HepG2 (cell line): ENCODE measurements around the gene ZFAND3. TPM values are rescaled to one million over a fixed set of nuclear protein-coding genes. Genes with fewer than 3 reads are reported as not detected.

ENCODE experiments used
- ATAC-seq: fragments of 200-7000 bp; cut with Tn5 transposase; 3 replicates; pipeline ENCODE4 v1.9.1; 2020; ENCODE audit warnings: mild to moderate bottlenecking, moderate library complexity
- BruUV-seq: library from RNA; stranded (reverse); fragments of 400-500 nt; replicated peaks from 2 replicates; lab custom pipeline; 2021; lab: Mats Ljungman, UMichigan
- CTCF ChIA-PET: fragments of 300-600 bp; formaldehyde crosslinking; extraction: SDS; loops from one replicate; lab custom pipeline; 2021; ENCODE audit warnings: low total read pairs, inconsistent platforms, low intra/inter-chr PET ratio; lab: Yijun Ruan, JAX
- POLR2A ChIA-PET: fragments of 350-600 bp; sonication (Branson Sonifier 250); formaldehyde crosslinking; loops from one replicate; lab custom pipeline; 2020; ENCODE audit warnings: antibody characterized with exemption, inconsistent platforms; lab: Yijun Ruan, JAX
- DNase-seq: peaks from one replicate; pipeline ENCODE4 v3.0.0-alpha.2; 2015; ENCODE audit warnings: low spot score
- FAIRE-seq: peaks from 3 replicates; lab custom pipeline; 2011; peaks lifted over from hg19 to GRCh38; lab: Jason Lieb, UNC
- H2AFZ ChIP-seq: one replicate; pipeline ENCODE4 v1.6.1; 2011; ENCODE audit warnings: low read length, inconsistent platforms
- H3K27ac ChIP-seq: fragments of 300-600 bp; 3 replicates; pipeline ENCODE4 v1.8.0; 2011; ENCODE audit warnings: mixed run types, mild to moderate bottlenecking, mixed read lengths, low read length, inconsistent platforms; ENCODE audit not compliant: insufficient read depth; ENCODE audit errors: extremely low read length
- H3K27me3 ChIP-seq, 2 experiments: fragments of 200-600 bp in 1 of 2; 2 replicates in 1 of 2; 3 replicates in 1 of 2; pipeline versions ENCODE4 v1.6.0 to v1.8.0; 2011; ENCODE audit warnings: low read length in 2 of 2, mild to moderate bottlenecking in 2 of 2, moderate library complexity in 2 of 2, inconsistent platforms in 1 of 2; ENCODE audit not compliant: insufficient read depth in 2 of 2, control insufficient read depth in 1 of 2
- H3K36me3 ChIP-seq, 2 experiments: fragments of 200-600 bp in 1 of 2; replicated peaks in 1 of 2; 2 replicates in 1 of 2; 3 replicates in 1 of 2; pipeline versions ENCODE4 v1.5.1 to v1.8.0; 2011; ENCODE audit warnings: low read length in 2 of 2, inconsistent platforms in 1 of 2; ENCODE audit not compliant: insufficient read depth in 2 of 2, control insufficient read depth in 1 of 2
- H3K4me1 ChIP-seq: 2 replicates; pipeline ENCODE4 v1.5.1; 2012; ENCODE audit warnings: low read length, inconsistent platforms; ENCODE audit not compliant: insufficient read depth
- H3K4me2 ChIP-seq: 2 replicates; pipeline ENCODE4 v1.6.0; 2011; ENCODE audit warnings: low read depth, low read length, inconsistent platforms
- H3K4me3 ChIP-seq, 3 experiments: fragments of 200-600 bp in 1 of 3; sonication (generic), shearing (Covaris generic) in 1 of 3; replicated peaks in 1 of 3; 2 replicates each; pipeline ENCODE4 v1.5.1; 2011 to 2016; ENCODE audit warnings: low read length in 3 of 3, inconsistent platforms in 2 of 3, low read depth in 2 of 3, mild to moderate bottlenecking in 2 of 3, control low read depth in 1 of 3, mixed read lengths in 1 of 3; ENCODE audit not compliant: insufficient read depth in 1 of 3
- H3K79me2 ChIP-seq: one replicate; pipeline ENCODE4 v1.6.1; 2011; ENCODE audit warnings: low read length, inconsistent platforms; ENCODE audit not compliant: insufficient read depth
- H3K9ac ChIP-seq: 2 replicates; pipeline ENCODE4 v1.6.0; 2011; ENCODE audit warnings: mild to moderate bottlenecking, low read depth, low read length, inconsistent platforms; ENCODE audit not compliant: insufficient read depth
- H3K9me3 ChIP-seq: 2 replicates; pipeline ENCODE4 v1.5.1; 2012; ENCODE audit warnings: mild to moderate bottlenecking, low read length
- H4K20me1 ChIP-seq: 2 replicates; pipeline ENCODE4 v1.6.0; 2011; ENCODE audit warnings: inconsistent platforms, mild to moderate bottlenecking, low read length, moderate library complexity; ENCODE audit not compliant: insufficient read depth
- BCL6 ChIP-seq: IDR thresholded peaks from 2 replicates; pipeline ENCODE4 v1.6.1; 2016; ENCODE audit warnings: missing genetic modification reagents, missing compliant biosample characterization
- CREM ChIP-seq, 2 experiments: sonication (generic) in 1 of 2; formaldehyde crosslinking in 1 of 2; IDR thresholded peaks; 2 replicates each; pipeline versions ENCODE4 v1.4.0 to v1.6.1; 2016 to 2020; ENCODE audit warnings: antibody characterized with exemption in 1 of 2, mild to moderate bottlenecking in 1 of 2, missing genetic modification reagents in 1 of 2
- DMTF1 ChIP-seq: sonication (generic); formaldehyde crosslinking; IDR thresholded peaks from 2 replicates; pipeline ENCODE4 v1.4.0; 2020; ENCODE audit warnings: mild to moderate bottlenecking, missing genetic modification reagents
- GATA4 ChIP-seq: sonication (generic); IDR thresholded peaks from 2 replicates; pipeline ENCODE4 v1.6.1; 2016; ENCODE audit warnings: antibody characterized with exemption, low read depth, borderline replicate concordance
- HNF1B ChIP-seq: sonication (generic); formaldehyde crosslinking; IDR thresholded peaks from 2 replicates; pipeline ENCODE4 v1.5.1; 2020; ENCODE audit warnings: mild to moderate bottlenecking, moderate library complexity, missing genetic modification reagents
- HNRNPK ChIP-seq: fragments of 200-400 bp; formaldehyde crosslinking; IDR thresholded peaks from 2 replicates; pipeline ENCODE4 v1.6.1; 2018; ENCODE audit warnings: low read length, low read depth, moderate library complexity, mild to moderate bottlenecking; ENCODE audit not compliant: poor library complexity, severe bottlenecking
- IKZF5 ChIP-seq: IDR thresholded peaks from 2 replicates; pipeline ENCODE4 v1.6.1; 2018; ENCODE audit warnings: missing genetic modification reagents, mild to moderate bottlenecking, missing compliant biosample characterization
- IRF1 ChIP-seq: sonication (generic); formaldehyde crosslinking; IDR thresholded peaks from 2 replicates; pipeline ENCODE4 v1.4.0; 2020; ENCODE audit warnings: low read depth, mild to moderate bottlenecking, missing genetic modification reagents
- SMC3 ChIP-seq: IDR thresholded peaks from 2 replicates; pipeline ENCODE4 v1.6.1; 2011; ENCODE audit warnings: low read length, improper control_type of control experiment
- SRSF9 ChIP-seq: fragments of 200-400 bp; formaldehyde crosslinking; IDR thresholded peaks from 2 replicates; pipeline ENCODE4 v1.6.1; 2018; ENCODE audit warnings: borderline replicate concordance, mild to moderate bottlenecking, low read depth, low read length; ENCODE audit not compliant: insufficient read depth, poor library complexity, severe bottlenecking
- SRY ChIP-seq: sonication (generic); formaldehyde crosslinking; IDR thresholded peaks from 2 replicates; pipeline ENCODE4 v1.8.0; 2022; ENCODE audit warnings: mild to moderate bottlenecking, missing genetic modification reagents
- ZBTB14 ChIP-seq: sonication (generic); formaldehyde crosslinking; IDR thresholded peaks from 2 replicates; pipeline ENCODE4 v1.4.0; 2020; ENCODE audit warnings: missing genetic modification reagents
- ZNF143 ChIP-seq: sonication (generic); formaldehyde crosslinking; IDR thresholded peaks from 2 replicates; pipeline ENCODE4 v1.4.0; 2020; ENCODE audit warnings: missing genetic modification reagents
- WGBS: methylation state at CpG from one replicate; pipeline ENCODE4 v1.1.6; 2017; ENCODE audit warnings: low lambda C conversion rate; 5-methylcytosine and 5-hydroxymethylcytosine counted together
- in situ Hi-C: cut with HindIII; loops from 2 replicates; pipeline ENCODE4 v1.10.0; 2017; ENCODE audit warnings: low pct_unique_long_range_greater_than_20kb; ENCODE audit not compliant: extremely low pct_ligation_motif_present
- intact Hi-C: fragments of 100-400 bp; cut with micrococcal nuclease; formaldehyde crosslinking; loops from one replicate; pipeline ENCODE4 v1.10.0; 2022; ENCODE audit not compliant: unreplicated experiment
- polyA plus RNA-seq, 8 experiments: library from polyadenylated mRNA; depleted of rRNA in 3 of 8; stranded (reverse) in 7 of 8; unstranded in 1 of 8; fragments of >200 nt; fragmentation: Illumina TruSeq in 4 of 8; extraction: Trizol in 4 of 8; gene quantifications; 2 replicates each; pipeline versions ENCODE4 v1.2.1 to v1.2.3, GENCODE V29; 2011 to 2016; ENCODE audit warnings: low read depth in 4 of 8, missing spikeins in 1 of 8, mixed read lengths in 1 of 8; ENCODE audit not compliant: insufficient read depth in 1 of 8
- total RNA-seq, 5 experiments: library from RNA; depleted of rRNA; stranded (reverse); fragments of >200 nt; fragmentation: Illumina TruSeq; extraction: Trizol; gene quantifications; 2 replicates each; pipeline ENCODE4 v1.2.3, GENCODE V29; 2016; ENCODE audit warnings: low read depth in 1 of 5

ZFAND3 gene
- total and polyA plus RNA-seq, 2 of the 13 experiments (the other 11 are each of a cell fraction or from before 2014, with no cell fraction given): 16.4 to 17.1 TPM

- H3K9ac ChIP-seq: no peak overlapping the region
- H3K4me3 ChIP-seq: no peak overlapping the region
- H3K4me1 ChIP-seq: no peaks in the 10 kb centered on the region
- no peaks in the 10 kb centered on the region for H3K79me2 ChIP-seq
- no peaks in the 10 kb centered on the region for H3K9me3 ChIP-seq
- FAIRE-seq (no peak), ATAC-seq (no peak), DNase-seq (no peak)
- H3K27ac ChIP-seq: no peak overlapping the region
- in situ Hi-C loops (no loop called here), intact Hi-C loops (no loop called here)
- no peaks in the 10 kb centered on the region for H3K36me3 ChIP-seq
- H2AFZ ChIP-seq: no peak overlapping the region
- no peaks in the 10 kb centered on the region for H4K20me1 ChIP-seq
- no peak overlapping the region for H3K4me2 ChIP-seq
- ChIA-PET CTCF (no interaction called here), POLR2A (no interaction called here)
- no TSS peak for BruUV-seq
- no peaks in the 10 kb centered on the region for H3K27me3 ChIP-seq
- 79% methylated on average over 5 of the region's 5 CpGs for WGBS
- no peak for TF ChIP-seq DMTF1 (CRISPR knock-in tag)
- TF ChIP-seq IKZF5 (CRISPR knock-in tag): no peak
- TF ChIP-seq HNF1B (CRISPR knock-in tag): no peak
- no peak for TF ChIP-seq SRY (CRISPR knock-in tag)
- TF ChIP-seq SRSF9: no peak
- no peak for TF ChIP-seq SMC3
- TF ChIP-seq ZNF143: no peak
- TF ChIP-seq GATA4: no peak
- no peak for TF ChIP-seq HNRNPK
- no peak for TF ChIP-seq IRF1 (CRISPR knock-in tag)
- TF ChIP-seq BCL6 (CRISPR knock-in tag): no peak
- TF ChIP-seq CREM (IDR thresholded peaks at IDR 0.05): no peak
- TF ChIP-seq CREM (CRISPR knock-in tag; IDR thresholded peaks at IDR 0.05): no peak
- TF ChIP-seq ZBTB14: no peak
Measured at GRCh38 chr6:38195113-38195635, 375.6 kb downstream of the ZFAND3 start.
